GM18498 (cell line): ENCODE data around the gene CASZ1.

Experiments used
- ATAC-seq: cut with Tn5 transposase; IDR thresholded peaks from one replicate; pipeline ENCODE4 v1.9.1; 2021; ENCODE audit warnings: mild to moderate bottlenecking, moderate library complexity; ENCODE audit not compliant: unreplicated experiment

The CASZ1 gene

GRCh38 chr1:10776190-10776905 is 20.1 kb downstream of the CASZ1 start:
- ATAC-seq = no peak

- ATAC-seq = no peak
Measured at GRCh38 chr1:10775763-10776162, 20.7 kb downstream of the CASZ1 start.

GRCh38 chr1:10774615-10775310 is 21.7 kb downstream of the CASZ1 start:
- no peak for ATAC-seq

- ATAC-seq = no peak
Measured at GRCh38 chr1:10773851-10774614, 22.4 kb downstream of the CASZ1 start.

GRCh38 chr1:10773376-10773775 is 23.1 kb downstream of the CASZ1 start:
- no peak for ATAC-seq

- no peak for ATAC-seq
Measured at GRCh38 chr1:10772711-10773110, 23.7 kb downstream of the CASZ1 start.

GRCh38 chr1:10771789-10772188 is 24.7 kb downstream of the CASZ1 start:
- no peak for ATAC-seq

GRCh38 chr1:10768552-10768951 is 27.9 kb downstream of the CASZ1 start:
- ATAC-seq = no peak

- ATAC-seq = no peak
Measured at GRCh38 chr1:10767282-10767681, 29.2 kb downstream of the CASZ1 start.

- ATAC-seq = no peak
Measured at GRCh38 chr1:10765734-10766478, 30.5 kb downstream of the CASZ1 start.

- ATAC-seq = no peak
Measured at GRCh38 chr1:10765304-10765703, 31.1 kb downstream of the CASZ1 start.

- ATAC-seq = no peak
Measured at GRCh38 chr1:10764296-10764798, 32.1 kb downstream of the CASZ1 start.

GRCh38 chr1:10762875-10763274 is 33.6 kb downstream of the CASZ1 start:
- no peak for ATAC-seq

GRCh38 chr1:10762153-10762523 is 34.3 kb downstream of the CASZ1 start:
- ATAC-seq = no peak

- ATAC-seq = no peak
Measured at GRCh38 chr1:10761503-10762152, 34.8 kb downstream of the CASZ1 start.

- no peak for ATAC-seq
Measured at GRCh38 chr1:10760566-10761502, 35.6 kb downstream of the CASZ1 start.

- no peak for ATAC-seq
Measured at GRCh38 chr1:10759413-10760200, 36.8 kb downstream of the CASZ1 start.

GRCh38 chr1:10756842-10757241 is 39.6 kb downstream of the CASZ1 start:
- no peak for ATAC-seq
